LNCAP (cell line): ENCODE measurements around the gene PIEZO1.

Source experiments
- CTCF ChIP-seq: fragments of 450-650 bp; IDR thresholded peaks from 2 replicates; pipeline ENCODE4 v1.5.1; 2017; ENCODE audit warnings: mild to moderate bottlenecking

PIEZO1 gene

GRCh38 chr16:88680554-88681083 is 104.4 kb downstream of the PIEZO1 start:
- TF ChIP-seq CTCF, result no peak

- TF ChIP-seq CTCF, result no peak
Measured at GRCh38 chr16:88678224-88678979, 106.6 kb downstream of the PIEZO1 start.

- no peak for TF ChIP-seq CTCF
Measured at GRCh38 chr16:88677721-88678120, 107.3 kb downstream of the PIEZO1 start.

- TF ChIP-seq CTCF, result no peak
Measured at GRCh38 chr16:88676502-88677242, 108.3 kb downstream of the PIEZO1 start.

- TF ChIP-seq CTCF, result no peak
Measured at GRCh38 chr16:88673716-88674379, 111.2 kb downstream of the PIEZO1 start.

GRCh38 chr16:88672776-88673175 is 112.2 kb downstream of the PIEZO1 start:
- TF ChIP-seq CTCF, result peak; percentile 21; the same call in 1 of the 2 replicates

- no peak for TF ChIP-seq CTCF
Measured at GRCh38 chr16:88671806-88672205, 113.2 kb downstream of the PIEZO1 start.
